Measurements from ENCODE around the gene MED27.

MED27 gene

DNA sequence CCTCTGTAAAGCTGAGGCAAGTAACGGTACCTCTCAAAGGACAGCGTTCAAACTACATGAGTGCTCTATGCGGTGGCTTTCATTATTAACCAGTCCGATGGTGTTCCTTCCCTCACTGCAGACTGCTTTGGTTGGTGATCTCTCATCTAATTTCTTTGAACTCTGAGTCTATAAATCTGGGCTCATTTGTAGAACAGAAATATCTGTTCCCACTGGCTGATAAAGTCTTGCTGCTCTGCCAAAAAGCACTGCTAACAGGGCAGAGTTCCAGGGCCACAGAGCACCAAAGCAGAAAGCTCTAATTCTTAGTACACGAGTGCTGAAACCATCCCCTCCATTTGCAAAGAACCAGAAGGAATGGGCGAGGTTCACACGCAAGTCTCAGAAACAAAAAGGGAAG is 81.9 kb downstream of the MED27 start:
- no peak overlapping the region for H3K4me2 ChIP-seq (ENCODE audit: low read length)

GRCh38 chr9:131997076-131997475 is 82.6 kb downstream of the MED27 start:
- Histone ChIP-seq H3K9ac (ENCODE audit: low read length) (no peak overlapping the region), H3K9me3 (ENCODE audit: insufficient read depth, low read depth, low read length) (peaks cover 3% of the 10 kb centered on the region), H2AK5ac (ENCODE audit: low read length) (no peak overlapping the region), H3K27me3 (ENCODE audit: insufficient read depth, low read length) (no peaks in the 10 kb centered on the region), H3K4me1 (ENCODE audit: control insufficient read depth in 1 of 2, insufficient read depth in 2 of 2, low read length in 2 of 2) (peaks cover 0 to 2% of the 10 kb centered on the region in 2 experiments), H2BK120ac (ENCODE audit: insufficient read depth, low read length, poor library complexity) (no peak overlapping the region), H3K18ac (ENCODE audit: low read length) (no peak overlapping the region), H3K79me2 (ENCODE audit: control insufficient read depth, insufficient read depth, low read length, poor library complexity) (no peaks in the 10 kb centered on the region), H3K36me3 (ENCODE audit: control insufficient read depth in 1 of 2, insufficient read depth in 2 of 2, low read length in 2 of 2) (peaks cover 0 to 9% of the 10 kb centered on the region in 2 experiments), H3K23ac (ENCODE audit: low read length) (no peak overlapping the region), H2AFZ (ENCODE audit: insufficient read depth, low read length, poor library complexity) (no peak overlapping the region), H3K27ac (ENCODE audit: low read depth, low read length) (no peak overlapping the region), H3K4me2 (ENCODE audit: low read length) (no peak overlapping the region), H3K14ac (ENCODE audit: low read length) (no peak overlapping the region), H3K4ac (ENCODE audit: low read depth, low read length) (no peak overlapping the region), H3K79me1 (ENCODE audit: low read length) (no peaks in the 10 kb centered on the region), H4K91ac (ENCODE audit: low read depth, low read length) (no peak overlapping the region), H2BK12ac (ENCODE audit: low read length) (no peak overlapping the region), H4K8ac (ENCODE audit: low read depth, low read length) (no peak overlapping the region), H4K12ac (ENCODE audit: low read depth, low read length) (no peak overlapping the region), H2BK5ac (ENCODE audit: low read depth, low read length, poor library complexity) (no peak overlapping the region), H3K4me3 (ENCODE audit: low read depth, low read length) (no peak overlapping the region)
- no CpG with 5 or more reads among the region's 6 CpGs for WGBS (ENCODE audit: extremely low coverage, insufficient coverage, insufficient read length)
- DNase-seq = no peak

More for the DNA sequence above, 81.9 kb downstream of the MED27 start:
- Histone ChIP-seq H3K79me1 (ENCODE audit: low read length) (no peaks in the 10 kb centered on the region), H3K4ac (ENCODE audit: low read depth, low read length) (no peak overlapping the region), H3K27me3 (ENCODE audit: insufficient read depth, low read length) (no peaks in the 10 kb centered on the region), H2BK5ac (ENCODE audit: low read depth, low read length, poor library complexity) (no peak overlapping the region), H2AK5ac (ENCODE audit: low read length) (no peak overlapping the region), H3K14ac (ENCODE audit: low read length) (no peak overlapping the region), H3K27ac (ENCODE audit: low read depth, low read length) (no peak overlapping the region), H3K9ac (ENCODE audit: low read length) (no peak overlapping the region), H3K9me3 (ENCODE audit: insufficient read depth, low read depth, low read length) (peaks cover 3% of the 10 kb centered on the region), H3K18ac (ENCODE audit: low read length) (no peak overlapping the region), H4K12ac (ENCODE audit: low read depth, low read length) (no peak overlapping the region), H3K23ac (ENCODE audit: low read length) (no peak overlapping the region), H4K8ac (ENCODE audit: low read depth, low read length) (no peak overlapping the region), H2BK120ac (ENCODE audit: insufficient read depth, low read length, poor library complexity) (no peak overlapping the region), H2AFZ (ENCODE audit: insufficient read depth, low read length, poor library complexity) (no peak overlapping the region), H4K91ac (ENCODE audit: low read depth, low read length) (no peak overlapping the region), H2BK12ac (ENCODE audit: low read length) (no peak overlapping the region), H3K36me3 (ENCODE audit: control insufficient read depth in 1 of 2, insufficient read depth in 2 of 2, low read length in 2 of 2) (peaks cover 0 to 9% of the 10 kb centered on the region in 2 experiments), H3K79me2 (ENCODE audit: control insufficient read depth, insufficient read depth, low read length, poor library complexity) (no peaks in the 10 kb centered on the region), H3K4me1 (ENCODE audit: control insufficient read depth in 1 of 2, insufficient read depth in 2 of 2, low read length in 2 of 2) (peaks cover 0 to 2% of the 10 kb centered on the region in 2 experiments), H3K4me3 (ENCODE audit: low read depth, low read length) (no peak overlapping the region)
- no peak for DNase-seq
- no CpG with 5 or more reads among the region's 7 CpGs for WGBS (ENCODE audit: extremely low coverage, insufficient coverage, insufficient read length)

DNA sequence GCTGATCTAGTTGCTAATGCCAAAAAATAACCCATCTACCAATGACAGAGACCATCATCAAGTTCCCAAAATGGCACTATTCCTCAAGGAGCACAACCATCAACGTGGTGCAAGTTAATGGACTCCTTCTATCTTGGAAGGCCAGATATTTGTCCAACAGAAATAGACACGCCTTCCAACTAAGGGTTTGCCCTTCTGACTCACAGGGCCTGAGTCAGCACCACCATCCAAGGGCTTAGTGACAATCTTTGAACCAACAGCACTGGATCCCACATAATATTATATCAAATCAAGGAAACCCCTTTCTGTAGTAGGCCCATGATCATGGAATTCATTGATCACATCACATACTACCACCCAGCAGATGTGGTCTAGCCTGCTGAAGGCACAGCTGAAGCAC is 84.3 kb downstream of the MED27 start:
- Histone ChIP-seq H3K4me1 (ENCODE audit: control insufficient read depth in 1 of 2, insufficient read depth in 2 of 2, low read length in 2 of 2) (no peaks in the 10 kb centered on the region), H4K91ac (ENCODE audit: low read depth, low read length) (no peak overlapping the region), H4K12ac (ENCODE audit: low read depth, low read length) (no peak overlapping the region), H2BK120ac (ENCODE audit: insufficient read depth, low read length, poor library complexity) (no peak overlapping the region), H3K27ac (ENCODE audit: low read depth, low read length) (no peak overlapping the region), H3K14ac (ENCODE audit: low read length) (no peak overlapping the region), H4K8ac (ENCODE audit: low read depth, low read length) (no peak overlapping the region), H2BK12ac (ENCODE audit: low read length) (no peak overlapping the region), H3K4me2 (ENCODE audit: low read length) (no peak overlapping the region), H3K9ac (ENCODE audit: low read length) (no peak overlapping the region), H3K27me3 (ENCODE audit: insufficient read depth, low read length) (no peaks in the 10 kb centered on the region), H2AK5ac (ENCODE audit: low read length) (no peak overlapping the region), H3K79me1 (ENCODE audit: low read length) (no peaks in the 10 kb centered on the region), H3K23ac (ENCODE audit: low read length) (no peak overlapping the region), H3K4me3 (ENCODE audit: low read depth, low read length) (no peak overlapping the region), H3K18ac (ENCODE audit: low read length) (no peak overlapping the region), H2BK5ac (ENCODE audit: low read depth, low read length, poor library complexity) (no peak overlapping the region), H2AFZ (ENCODE audit: insufficient read depth, low read length, poor library complexity) (no peak overlapping the region), H3K36me3 (ENCODE audit: control insufficient read depth in 1 of 2, insufficient read depth in 2 of 2, low read length in 2 of 2) (peaks cover 0 to 7% of the 10 kb centered on the region in 2 experiments), H3K79me2 (ENCODE audit: control insufficient read depth, insufficient read depth, low read length, poor library complexity) (no peaks in the 10 kb centered on the region), H3K4ac (ENCODE audit: low read depth, low read length) (no peak overlapping the region), H3K9me3 (ENCODE audit: insufficient read depth, low read depth, low read length) (peaks cover 2% of the 10 kb centered on the region)
- no peak for DNase-seq
- no CpG with 5 or more reads among the region's 2 CpGs for WGBS (ENCODE audit: extremely low coverage, insufficient coverage, insufficient read length)

DNA sequence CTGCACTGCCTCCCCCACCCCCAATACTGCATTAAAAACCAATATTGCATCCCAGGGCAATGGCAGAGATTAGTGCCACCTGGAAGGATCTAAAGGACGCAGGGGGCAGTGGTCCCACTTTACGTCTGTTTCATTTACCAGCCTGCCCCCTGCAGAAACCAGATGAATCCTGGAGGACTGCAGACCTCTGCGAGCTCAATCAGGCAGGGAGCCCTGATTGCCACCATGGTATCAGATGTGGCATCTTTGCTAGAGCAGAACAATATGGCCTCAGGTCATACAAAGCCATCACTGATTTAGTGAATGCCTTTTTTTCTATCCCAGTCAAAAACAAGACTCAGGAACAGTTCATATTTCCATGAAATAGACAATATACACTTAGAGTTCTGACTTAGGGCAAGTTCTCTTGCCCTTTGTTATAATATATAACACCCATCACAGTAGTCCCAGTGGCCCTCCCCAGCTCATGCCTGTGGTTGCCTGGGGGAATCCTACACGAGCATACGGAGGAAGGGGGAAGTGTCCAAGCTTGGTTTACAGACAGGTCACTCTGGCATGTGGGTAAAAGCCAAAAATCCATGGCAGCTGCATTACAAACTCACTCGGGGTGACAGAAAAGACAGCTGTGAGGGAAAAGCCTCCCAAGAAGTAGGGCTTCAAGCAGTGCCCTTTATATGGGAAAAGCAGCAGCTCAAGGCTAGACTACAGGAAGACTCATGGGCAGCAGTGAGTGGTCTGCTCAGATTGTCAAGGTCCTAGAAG is 85.1 kb downstream of the MED27 start:
- no peak overlapping the region for H4K12ac ChIP-seq (ENCODE audit: low read depth, low read length)
- WGBS (ENCODE audit: extremely low coverage, insufficient coverage, insufficient read length) = no CpG with 5 or more reads among the region's 6 CpGs
- no peak overlapping the region for H3K9ac ChIP-seq (ENCODE audit: low read length)
- H3K27ac ChIP-seq (ENCODE audit: low read depth, low read length) = no peak overlapping the region
- no peak overlapping the region for H2AFZ ChIP-seq (ENCODE audit: insufficient read depth, low read length, poor library complexity)
- H3K4me1 ChIP-seq (ENCODE audit: control insufficient read depth in 1 of 2, insufficient read depth in 2 of 2, low read length in 2 of 2) = peaks cover 0 to 2% of the 10 kb centered on the region in 2 experiments
- DNase-seq = no peak
- no peak overlapping the region for H3K14ac ChIP-seq (ENCODE audit: low read length)
- peaks cover 0 to 7% of the 10 kb centered on the region in 2 experiments for H3K36me3 ChIP-seq (ENCODE audit: control insufficient read depth in 1 of 2, insufficient read depth in 2 of 2, low read length in 2 of 2)
- no peak overlapping the region for H2AK5ac ChIP-seq (ENCODE audit: low read length)
- no peak overlapping the region for H2BK12ac ChIP-seq (ENCODE audit: low read length)
- H3K18ac ChIP-seq (ENCODE audit: low read length) = no peak overlapping the region
- no peak overlapping the region for H3K4ac ChIP-seq (ENCODE audit: low read depth, low read length)
- no peak overlapping the region for H4K8ac ChIP-seq (ENCODE audit: low read depth, low read length)
- no peak overlapping the region for H3K23ac ChIP-seq (ENCODE audit: low read length)
- H4K91ac ChIP-seq (ENCODE audit: low read depth, low read length) = no peak overlapping the region
- H2BK120ac ChIP-seq (ENCODE audit: insufficient read depth, low read length, poor library complexity) = no peak overlapping the region
- H2BK5ac ChIP-seq (ENCODE audit: low read depth, low read length, poor library complexity) = no peak overlapping the region
- H3K4me3 ChIP-seq (ENCODE audit: low read depth, low read length) = no peak overlapping the region
- H3K4me2 ChIP-seq (ENCODE audit: low read length) = no peak overlapping the region
- H3K79me2 ChIP-seq (ENCODE audit: control insufficient read depth, insufficient read depth, low read length, poor library complexity) = no peaks in the 10 kb centered on the region
- H3K79me1 ChIP-seq (ENCODE audit: low read length) = no peaks in the 10 kb centered on the region
- no peaks in the 10 kb centered on the region for H3K27me3 ChIP-seq (ENCODE audit: insufficient read depth, low read length)
- peaks cover 2% of the 10 kb centered on the region for H3K9me3 ChIP-seq (ENCODE audit: insufficient read depth, low read depth, low read length)

All from trophoblast cell (in vitro differentiated cells and primary cell).